ENCODE measurements around the gene BICRA. TPM values are rescaled to one million over a fixed set of nuclear protein-coding genes. Genes with fewer than 3 reads are reported as not detected.

BICRA gene
- total and polyA plus RNA-seq, 9 of the 15 experiments (the other 6 are each of a cell fraction or from before 2014, with no cell fraction given): 0.01 to 8.8 (median 1.2) TPM

- TF ChIP-seq, protein P1, sequence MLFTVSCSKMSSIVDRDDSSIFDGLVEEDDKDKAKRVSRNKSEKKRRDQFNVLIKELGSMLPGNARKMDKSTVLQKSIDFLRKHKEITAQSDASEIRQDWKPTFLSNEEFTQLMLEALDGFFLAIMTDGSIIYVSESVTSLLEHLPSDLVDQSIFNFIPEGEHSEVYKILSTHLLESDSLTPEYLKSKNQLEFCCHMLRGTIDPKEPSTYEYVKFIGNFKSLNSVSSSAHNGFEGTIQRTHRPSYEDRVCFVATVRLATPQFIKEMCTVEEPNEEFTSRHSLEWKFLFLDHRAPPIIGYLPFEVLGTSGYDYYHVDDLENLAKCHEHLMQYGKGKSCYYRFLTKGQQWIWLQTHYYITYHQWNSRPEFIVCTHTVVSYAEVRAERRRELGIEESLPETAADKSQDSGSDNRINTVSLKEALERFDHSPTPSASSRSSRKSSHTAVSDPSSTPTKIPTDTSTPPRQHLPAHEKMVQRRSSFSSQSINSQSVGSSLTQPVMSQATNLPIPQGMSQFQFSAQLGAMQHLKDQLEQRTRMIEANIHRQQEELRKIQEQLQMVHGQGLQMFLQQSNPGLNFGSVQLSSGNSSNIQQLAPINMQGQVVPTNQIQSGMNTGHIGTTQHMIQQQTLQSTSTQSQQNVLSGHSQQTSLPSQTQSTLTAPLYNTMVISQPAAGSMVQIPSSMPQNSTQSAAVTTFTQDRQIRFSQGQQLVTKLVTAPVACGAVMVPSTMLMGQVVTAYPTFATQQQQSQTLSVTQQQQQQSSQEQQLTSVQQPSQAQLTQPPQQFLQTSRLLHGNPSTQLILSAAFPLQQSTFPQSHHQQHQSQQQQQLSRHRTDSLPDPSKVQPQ (CRISPR knock-in tag; IDR thresholded peaks at IDR 0.05; ENCODE audit: borderline replicate concordance): no peak
- TF ChIP-seq ZNF232 (CRISPR knock-in tag; IDR thresholded peaks at IDR 0.05) (no peak), ZNF347 (CRISPR knock-in tag; IDR thresholded peaks at IDR 0.05; ENCODE audit: low read depth) (no peak), DACH1 (IDR thresholded peaks at IDR 0.05; ENCODE audit: partially characterized antibody) (no peak), OTX1 (CRISPR knock-in tag; IDR thresholded peaks at IDR 0.05) (0 out of 2 replicates have a peak, but pooled peaks have one; percentile 64), TGIF2 (CRISPR knock-in tag; IDR thresholded peaks at IDR 0.05) (no peak), ARHGAP35 (IDR thresholded peaks at IDR 0.05; ENCODE audit: partially characterized antibody) (no peak), EP400 (IDR thresholded peaks at IDR 0.05) (peak; percentile 98), ZNF23 (CRISPR knock-in tag; IDR thresholded peaks at IDR 0.05) (no peak), PBX2 (CRISPR knock-in tag; IDR thresholded peaks at IDR 0.05; ENCODE audit: low read depth) (no peak), PBX2 (tag; conservative IDR thresholded peaks at IDR 0.05; ENCODE audit: low read depth) (no peak), RFX7 (CRISPR knock-in tag; IDR thresholded peaks at IDR 0.05) (no peak), ZNF146 (CRISPR knock-in tag; IDR thresholded peaks at IDR 0.05; ENCODE audit: unreplicated experiment) (no peak), ZNF224 (CRISPR knock-in tag; IDR thresholded peaks at IDR 0.05) (no peak), XRCC4 (IDR thresholded peaks at IDR 0.05; ENCODE audit: extremely low read depth, insufficient read depth, insufficient read length) (no peak), SAP30 (IDR thresholded peaks at IDR 0.05; ENCODE audit: borderline replicate concordance, insufficient read depth, low read depth, low read length, poor library complexity, severe bottlenecking) (peak; percentile 90), STAG1 (CRISPR knock-in tag; IDR thresholded peaks at IDR 0.05; ENCODE audit: borderline replicate concordance) (no peak)
- TF ChIP-seq, protein P2, sequence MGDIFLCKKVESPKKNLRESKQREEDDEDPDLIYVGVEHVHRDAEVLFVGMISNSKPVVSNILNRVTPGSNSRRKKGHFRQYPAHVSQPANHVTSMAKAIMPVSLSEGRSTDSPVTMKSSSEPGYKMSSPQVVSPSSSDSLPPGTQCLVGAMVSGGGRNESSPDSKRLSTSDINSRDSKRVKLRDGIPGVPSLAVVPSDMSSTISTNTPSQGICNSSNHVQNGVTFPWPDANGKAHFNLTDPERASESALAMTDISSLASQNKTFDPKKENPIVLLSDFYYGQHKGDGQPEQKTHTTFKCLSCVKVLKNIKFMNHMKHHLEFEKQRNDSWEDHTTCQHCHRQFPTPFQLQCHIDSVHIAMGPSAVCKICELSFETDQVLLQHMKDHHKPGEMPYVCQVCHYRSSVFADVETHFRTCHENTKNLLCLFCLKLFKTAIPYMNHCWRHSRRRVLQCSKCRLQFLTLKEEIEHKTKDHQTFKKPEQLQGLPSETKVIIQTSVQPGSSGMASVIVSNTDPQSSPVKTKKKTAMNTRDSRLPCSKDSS (IDR thresholded peaks at IDR 0.05; ENCODE audit: low read depth, partially characterized antibody): no peak
- TF ChIP-seq, protein P3, sequence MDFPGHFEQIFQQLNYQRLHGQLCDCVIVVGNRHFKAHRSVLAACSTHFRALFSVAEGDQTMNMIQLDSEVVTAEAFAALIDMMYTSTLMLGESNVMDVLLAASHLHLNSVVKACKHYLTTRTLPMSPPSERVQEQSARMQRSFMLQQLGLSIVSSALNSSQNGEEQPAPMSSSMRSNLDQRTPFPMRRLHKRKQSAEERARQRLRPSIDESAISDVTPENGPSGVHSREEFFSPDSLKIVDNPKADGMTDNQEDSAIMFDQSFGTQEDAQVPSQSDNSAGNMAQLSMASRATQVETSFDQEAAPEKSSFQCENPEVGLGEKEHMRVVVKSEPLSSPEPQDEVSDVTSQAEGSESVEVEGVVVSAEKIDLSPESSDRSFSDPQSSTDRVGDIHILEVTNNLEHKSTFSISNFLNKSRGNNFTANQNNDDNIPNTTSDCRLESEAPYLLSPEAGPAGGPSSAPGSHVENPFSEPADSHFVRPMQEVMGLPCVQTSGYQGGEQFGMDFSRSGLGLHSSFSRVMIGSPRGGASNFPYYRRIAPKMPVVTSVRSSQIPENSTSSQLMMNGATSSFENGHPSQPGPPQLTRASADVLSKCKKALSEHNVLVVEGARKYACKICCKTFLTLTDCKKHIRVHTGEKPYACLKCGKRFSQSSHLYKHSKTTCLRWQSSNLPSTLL (IDR thresholded peaks at IDR 0.05): no peak
Observed at GRCh38 chr19:47745010-47745901, 136.3 kb downstream of the BICRA start, which contains the start of gene NOP53 (continued).

Measured in K562 (cell line).